Measurements from ENCODE around the gene NPFF. TPM values are rescaled to one million over a fixed set of nuclear protein-coding genes. Genes with fewer than 3 reads are reported as not detected.

The NPFF gene
- polyA plus RNA-seq, 2 of the 4 experiments (the other 2 are of a cell fraction), result 0.17 TPM; not detected in 1

DNA sequence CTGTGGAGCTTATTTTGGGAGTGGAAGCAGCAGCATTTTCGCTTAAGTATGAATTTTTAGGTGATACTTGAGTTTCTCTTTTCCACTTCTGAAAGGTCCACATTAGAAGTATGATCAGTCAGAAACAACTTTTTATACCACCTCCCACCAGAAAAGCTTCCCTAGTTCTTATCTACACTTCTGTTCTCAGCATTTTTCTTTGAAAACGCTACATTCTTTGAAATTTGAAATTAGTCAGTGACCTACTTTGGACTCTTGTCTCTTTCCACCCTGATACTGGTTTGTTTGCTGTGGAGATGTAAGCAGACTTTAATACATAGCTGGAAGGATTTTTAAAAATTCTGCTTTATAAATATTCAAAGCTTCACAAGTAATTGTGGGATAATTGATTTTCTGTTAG is 33.2 kb downstream of the NPFF start:
- H3K4me2 ChIP-seq, result no peak overlapping the region
- no peak for TF ChIP-seq JUN (IDR thresholded peaks at IDR 0.05)
- CTCF ChIA-PET, result interaction anchor here (0.8 to 2.5 kb wide), 8 partner anchors 9 to 149 kb away, joined by 3 to 12 read pairs (median 4); no protein-coding TSS in a partner anchor
- no peak for FAIRE-seq
- H3K27ac ChIP-seq, result no peak overlapping the region
- POLR2A ChIA-PET, result interaction anchor here (0.9 to 2.6 kb wide), 4 partner anchors 8 to 27 kb away, joined by 3 to 13 read pairs (median 4); partner anchors contain the start of gene TARBP2
- peaks cover 43% of the 10 kb centered on the region for H3K4me1 ChIP-seq
- no peak overlapping the region for H3K4me3 ChIP-seq
- no peak for DNase-seq (ENCODE audit: low read depth in 1 of 2, low spot score in 1 of 2)
- no peaks in the 10 kb centered on the region for H3K9me3 ChIP-seq
- no peak for ATAC-seq
- WGBS (ENCODE audit: missing lambda C conversion rate), result 84% methylated on average over 2 of the region's 2 CpGs

DNA sequence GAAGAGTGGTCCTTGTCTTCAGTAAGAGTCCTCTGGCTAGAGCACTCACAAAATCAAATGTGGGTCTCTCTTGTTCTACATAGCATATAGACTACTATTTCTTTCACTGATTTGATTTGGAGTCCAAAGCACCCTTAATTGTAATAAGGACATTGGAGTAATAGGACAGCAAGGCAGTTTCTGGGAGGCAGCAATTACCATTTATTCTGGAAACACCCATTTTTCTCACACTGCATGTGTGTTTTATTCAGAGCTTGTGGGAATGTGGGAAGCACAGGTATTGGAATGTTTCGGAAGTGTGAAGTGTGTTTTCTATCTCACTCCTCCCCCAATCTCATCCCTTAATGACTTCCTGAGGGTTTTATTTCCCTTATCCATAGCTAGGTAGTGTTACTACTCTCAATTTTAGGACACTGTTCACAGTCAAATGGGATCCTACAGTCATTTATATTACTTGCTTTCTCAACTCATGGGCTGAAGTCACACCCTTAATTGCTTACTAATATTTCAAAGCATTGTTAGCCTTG is 35.2 kb downstream of the NPFF start:
- Histone ChIP-seq H3K27ac (no peak overlapping the region), H3K4me1 (peaks cover 31% of the 10 kb centered on the region), H3K4me3 (no peak overlapping the region), H3K4me2 (no peak overlapping the region), H3K9me3 (no peaks in the 10 kb centered on the region)
- TF ChIP-seq FOSB (CRISPR knock-in tag; IDR thresholded peaks at IDR 0.05), result peak; percentile 77; the same call in 1 of the 2 replicates
- no peak for TF ChIP-seq JUN (IDR thresholded peaks at IDR 0.05)
- no peak for ATAC-seq
- FAIRE-seq, result no peak
- DNase-seq (ENCODE audit: low read depth in 1 of 2, low spot score in 1 of 2), result no peak
- POLR2A ChIA-PET, result interaction anchor here (0.6 to 2.6 kb wide), 7 partner anchors 10 to 43 kb away, joined by 3 to 13 read pairs (median 5); no protein-coding TSS in a partner anchor
- CTCF ChIA-PET, result interaction anchor here (0.7 to 2.5 kb wide), 9 partner anchors 10 to 148 kb away, joined by 3 to 12 read pairs (median 4); no protein-coding TSS in a partner anchor
- WGBS (ENCODE audit: missing lambda C conversion rate), result 100% methylated on average over 1 of the region's 1 CpG

DNA sequence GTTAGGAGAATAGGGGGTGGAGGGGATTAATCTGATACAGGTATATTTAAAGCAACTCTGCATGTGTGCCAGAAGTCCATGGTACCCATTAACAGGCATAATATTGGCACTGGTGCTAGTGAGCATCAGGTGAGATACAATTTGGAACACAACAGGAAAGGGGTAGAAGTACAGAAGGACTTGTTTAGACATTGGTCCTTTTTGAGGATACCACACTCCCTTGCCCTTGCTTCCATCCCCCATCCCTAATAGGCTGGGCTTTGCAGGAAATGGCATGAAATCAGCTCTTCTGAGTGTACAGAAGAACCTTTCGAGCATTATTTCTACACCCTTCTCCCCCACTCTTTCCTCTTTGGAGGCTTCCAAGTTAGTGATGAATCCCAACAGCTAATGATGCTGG is 39.0 kb downstream of the NPFF start:
- Histone ChIP-seq H3K4me2 (no peak overlapping the region), H3K4me1 (peaks cover 22% of the 10 kb centered on the region; the same call in 2 of the 3 replicates), H3K9me3 (no peaks in the 10 kb centered on the region), H3K27ac (no peak overlapping the region), H3K4me3 (no peak overlapping the region)
- DNase-seq (ENCODE audit: low read depth in 1 of 2, low spot score in 1 of 2) (no peak), ATAC-seq (no peak), FAIRE-seq (no peak)
- TF ChIP-seq NFE2L2 (conservative IDR thresholded peaks at IDR 0.05; ENCODE audit: low read length) (no peak), TFCP2L1 (CRISPR knock-in tag; IDR thresholded peaks at IDR 0.05) (0 out of 2 replicates have a peak, but pooled peaks have one; percentile 50)
- ChIA-PET CTCF (interaction anchor here (0.6 to 1.5 kb wide), 6 partner anchors 9 to 115 kb away, joined by 3 to 7 read pairs (median 4); no protein-coding TSS in a partner anchor), POLR2A (interaction anchor here (0.9 to 1.1 kb wide), 2 partner anchors 14 to 147 kb away, joined by 3 to 5 read pairs; partner anchors contain the start of gene AAAS)
- 89% methylated on average over 1 of the region's 1 CpG for WGBS (ENCODE audit: missing lambda C conversion rate)

DNA sequence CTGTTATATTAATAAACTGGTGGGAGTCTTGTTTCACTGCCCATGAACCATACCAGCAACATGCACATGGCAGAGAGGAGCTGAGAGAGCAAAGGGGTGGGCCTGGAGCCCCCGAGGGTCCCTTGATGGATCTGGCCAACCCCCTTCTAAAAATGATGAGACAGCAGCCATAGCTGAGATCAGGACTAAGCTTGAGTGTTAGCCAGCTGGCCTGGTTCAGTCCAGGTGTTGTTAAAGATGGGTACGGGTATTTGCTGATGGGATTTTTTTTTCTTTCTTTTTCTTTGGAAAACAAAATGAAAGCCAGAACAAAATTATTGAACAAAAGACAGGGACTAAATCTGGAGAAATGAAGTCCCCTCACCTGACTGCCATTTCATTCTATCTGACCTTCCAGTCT is 39.4 kb downstream of the NPFF start:
- WGBS (ENCODE audit: missing lambda C conversion rate), result 88% methylated on average over 2 of the region's 2 CpGs
- H3K4me3 ChIP-seq, result no peak overlapping the region
- POLR2A ChIA-PET, result interaction anchor here (1.1 kb wide), 1 partner anchor 13 kb away, joined by 3 read pairs; no protein-coding TSS in a partner anchor

DNA sequence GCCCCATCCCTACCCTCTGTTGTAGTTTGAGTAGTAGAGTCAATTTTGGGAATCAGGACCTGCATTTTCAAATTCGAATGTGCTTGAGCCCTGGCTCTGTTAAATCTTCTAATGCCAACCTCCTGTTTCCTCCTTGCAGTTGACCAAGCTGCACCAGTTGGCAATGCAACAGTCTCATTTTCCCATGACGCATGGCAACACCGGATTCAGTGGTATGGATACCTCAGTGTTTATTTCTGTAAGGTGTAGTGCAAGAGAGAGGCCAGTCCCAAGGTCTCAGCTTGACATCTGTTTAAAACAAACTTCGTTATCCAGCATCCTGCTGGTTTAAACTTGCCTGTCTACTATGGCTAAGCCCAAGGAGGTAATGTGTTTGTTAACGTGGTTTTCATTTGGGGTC is 40.2 kb downstream of the NPFF start:
- POLR2A ChIA-PET, result no interaction called here
- DNase-seq (ENCODE audit: low read depth in 1 of 2, low spot score in 1 of 2), result no peak
- H3K4me3 ChIP-seq, result no peak overlapping the region
- no peak overlapping the region for H3K27ac ChIP-seq
- no peak for FAIRE-seq
- H3K9me3 ChIP-seq, result no peaks in the 10 kb centered on the region
- CTCF ChIA-PET, result interaction anchor here (1.1 to 3.3 kb wide), 3 partner anchors 9 to 46 kb away, joined by 3 to 14 read pairs (median 5); no protein-coding TSS in a partner anchor
- H3K4me1 ChIP-seq, result peaks cover 29% of the 10 kb centered on the region; the same call in 2 of the 3 replicates
- H3K4me2 ChIP-seq, result no peak overlapping the region
- 88% methylated on average over 5 of the region's 5 CpGs for WGBS (ENCODE audit: missing lambda C conversion rate)
- no peak for ATAC-seq
- TF ChIP-seq POLR2A (IDR thresholded peaks at IDR 0.05; ENCODE audit: low read length), result no peak
- no peak for TF ChIP-seq RARB (CRISPR knock-in tag; IDR thresholded peaks at IDR 0.05)
- no peak for TF ChIP-seq HOXB5 (CRISPR knock-in tag; IDR thresholded peaks at IDR 0.05)
- no peak for TF ChIP-seq CHD4 (IDR thresholded peaks at IDR 0.05; ENCODE audit: borderline replicate concordance)
- TF ChIP-seq, protein P1, sequence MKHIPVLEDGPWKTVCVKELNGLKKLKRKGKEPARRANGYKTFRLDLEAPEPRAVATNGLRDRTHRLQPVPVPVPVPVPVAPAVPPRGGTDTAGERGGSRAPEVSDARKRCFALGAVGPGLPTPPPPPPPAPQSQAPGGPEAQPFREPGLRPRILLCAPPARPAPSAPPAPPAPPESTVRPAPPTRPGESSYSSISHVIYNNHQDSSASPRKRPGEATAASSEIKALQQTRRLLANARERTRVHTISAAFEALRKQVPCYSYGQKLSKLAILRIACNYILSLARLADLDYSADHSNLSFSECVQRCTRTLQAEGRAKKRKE (CRISPR knock-in tag; IDR thresholded peaks at IDR 0.05; ENCODE audit: low read depth), result no peak
- TF ChIP-seq, protein P2, sequence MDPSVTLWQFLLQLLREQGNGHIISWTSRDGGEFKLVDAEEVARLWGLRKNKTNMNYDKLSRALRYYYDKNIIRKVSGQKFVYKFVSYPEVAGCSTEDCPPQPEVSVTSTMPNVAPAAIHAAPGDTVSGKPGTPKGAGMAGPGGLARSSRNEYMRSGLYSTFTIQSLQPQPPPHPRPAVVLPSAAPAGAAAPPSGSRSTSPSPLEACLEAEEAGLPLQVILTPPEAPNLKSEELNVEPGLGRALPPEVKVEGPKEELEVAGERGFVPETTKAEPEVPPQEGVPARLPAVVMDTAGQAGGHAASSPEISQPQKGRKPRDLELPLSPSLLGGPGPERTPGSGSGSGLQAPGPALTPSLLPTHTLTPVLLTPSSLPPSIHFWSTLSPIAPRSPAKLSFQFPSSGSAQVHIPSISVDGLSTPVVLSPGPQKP (IDR thresholded peaks at IDR 0.05; ENCODE audit: low read depth, low read length), result no peak
- TF ChIP-seq NFE2L2 (conservative IDR thresholded peaks at IDR 0.05; ENCODE audit: low read length), result no peak
- TF ChIP-seq HOXB13 (CRISPR knock-in tag; IDR thresholded peaks at IDR 0.05; ENCODE audit: low read depth), result no peak
- no peak for TF ChIP-seq SREBF2 (IDR thresholded peaks at IDR 0.05)
- no peak for TF ChIP-seq FOSL2 (IDR thresholded peaks at IDR 0.05)
- no peak for TF ChIP-seq FOSL2 (CRISPR knock-in tag; IDR thresholded peaks at IDR 0.05)
- no peak for TF ChIP-seq ZSCAN20 (CRISPR knock-in tag; IDR thresholded peaks at IDR 0.05)
- TF ChIP-seq, protein P3, sequence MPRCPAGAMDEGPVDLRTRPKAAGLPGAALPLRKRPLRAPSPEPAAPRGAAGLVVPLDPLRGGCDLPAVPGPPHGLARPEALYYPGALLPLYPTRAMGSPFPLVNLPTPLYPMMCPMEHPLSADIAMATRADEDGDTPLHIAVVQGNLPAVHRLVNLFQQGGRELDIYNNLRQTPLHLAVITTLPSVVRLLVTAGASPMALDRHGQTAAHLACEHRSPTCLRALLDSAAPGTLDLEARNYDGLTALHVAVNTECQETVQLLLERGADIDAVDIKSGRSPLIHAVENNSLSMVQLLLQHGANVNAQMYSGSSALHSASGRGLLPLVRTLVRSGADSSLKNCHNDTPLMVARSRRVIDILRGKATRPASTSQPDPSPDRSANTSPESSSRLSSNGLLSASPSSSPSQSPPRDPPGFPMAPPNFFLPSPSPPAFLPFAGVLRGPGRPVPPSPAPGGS (IDR thresholded peaks at IDR 0.05), result no peak
- TF ChIP-seq MAFK (IDR thresholded peaks at IDR 0.05; ENCODE audit: partially characterized antibody), result no peak
- no peak for TF ChIP-seq PHF8 (IDR thresholded peaks at IDR 0.05; ENCODE audit: borderline replicate concordance, low read depth)
- no peak for TF ChIP-seq HEYL (CRISPR knock-in tag; IDR thresholded peaks at IDR 0.05)

More for the DNA sequence above, 39.4 kb downstream of the NPFF start:
- Histone ChIP-seq H3K27ac (no peak overlapping the region), H3K9me3 (no peaks in the 10 kb centered on the region), H3K4me1 (peaks cover 26% of the 10 kb centered on the region; the same call in 2 of the 3 replicates), H3K4me2 (no peak overlapping the region)
- FAIRE-seq (no peak), ATAC-seq (no peak), DNase-seq (ENCODE audit: low read depth in 1 of 2, low spot score in 1 of 2) (no peak)
- CTCF ChIA-PET, result interaction anchor here (1.0 to 1.5 kb wide), 4 partner anchors 10 to 46 kb away, joined by 3 to 7 read pairs (median 4); no protein-coding TSS in a partner anchor
- TF ChIP-seq JUN (IDR thresholded peaks at IDR 0.05), result 0 out of 5 replicates have a peak, but pooled peaks of 1 of the 2 experiments have one; percentile 15
- TF ChIP-seq, protein P3 (IDR thresholded peaks at IDR 0.05), result no peak

All from A549 (cell line).